Measurements from ENCODE around the gene SYNGR3.
A peak's percentile ranks its signal among the peaks of the same experiment; 100 is the strongest.

DNA sequence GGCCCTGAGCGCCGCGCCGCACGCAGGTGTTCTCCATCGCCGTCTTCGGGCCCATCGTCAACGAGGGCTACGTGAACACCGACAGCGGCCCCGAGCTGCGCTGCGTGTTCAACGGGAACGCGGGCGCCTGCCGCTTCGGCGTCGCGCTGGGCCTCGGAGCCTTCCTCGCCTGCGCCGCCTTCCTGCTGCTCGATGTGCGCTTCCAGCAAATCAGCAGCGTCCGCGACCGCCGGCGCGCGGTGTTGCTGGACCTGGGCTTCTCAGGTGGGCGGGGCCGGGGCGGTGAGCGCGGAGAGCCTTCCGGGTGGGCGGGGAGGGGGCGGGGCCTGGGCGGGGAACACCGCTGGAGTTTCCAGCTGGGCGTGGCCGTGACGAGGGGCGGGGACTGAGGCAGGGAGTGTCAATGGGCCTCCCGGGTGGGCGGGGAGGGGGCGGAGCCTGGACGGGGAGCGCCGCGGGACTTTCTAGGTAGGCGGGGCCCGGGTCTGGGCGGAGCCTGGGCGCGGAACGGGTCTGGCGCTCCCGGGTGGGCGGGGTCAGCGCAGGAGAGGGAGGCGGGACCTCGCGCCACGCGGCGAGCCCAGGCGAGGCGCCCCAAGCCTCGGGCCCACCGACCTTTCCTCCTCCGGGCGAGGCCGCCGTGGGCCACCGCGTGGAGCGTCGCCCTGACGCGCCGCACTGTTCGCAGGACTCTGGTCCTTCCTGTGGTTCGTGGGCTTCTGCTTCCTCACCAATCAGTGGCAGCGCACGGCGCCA lies 2.4 kb downstream of the SYNGR3 start:
- TF ChIP-seq POLR2AphosphoS5 (IDR thresholded peaks at IDR 0.05) (peak; percentile 38), POLR2A (IDR thresholded peaks at IDR 0.05) (peak; percentile 53)
- TF ChIP-seq, protein P1, sequence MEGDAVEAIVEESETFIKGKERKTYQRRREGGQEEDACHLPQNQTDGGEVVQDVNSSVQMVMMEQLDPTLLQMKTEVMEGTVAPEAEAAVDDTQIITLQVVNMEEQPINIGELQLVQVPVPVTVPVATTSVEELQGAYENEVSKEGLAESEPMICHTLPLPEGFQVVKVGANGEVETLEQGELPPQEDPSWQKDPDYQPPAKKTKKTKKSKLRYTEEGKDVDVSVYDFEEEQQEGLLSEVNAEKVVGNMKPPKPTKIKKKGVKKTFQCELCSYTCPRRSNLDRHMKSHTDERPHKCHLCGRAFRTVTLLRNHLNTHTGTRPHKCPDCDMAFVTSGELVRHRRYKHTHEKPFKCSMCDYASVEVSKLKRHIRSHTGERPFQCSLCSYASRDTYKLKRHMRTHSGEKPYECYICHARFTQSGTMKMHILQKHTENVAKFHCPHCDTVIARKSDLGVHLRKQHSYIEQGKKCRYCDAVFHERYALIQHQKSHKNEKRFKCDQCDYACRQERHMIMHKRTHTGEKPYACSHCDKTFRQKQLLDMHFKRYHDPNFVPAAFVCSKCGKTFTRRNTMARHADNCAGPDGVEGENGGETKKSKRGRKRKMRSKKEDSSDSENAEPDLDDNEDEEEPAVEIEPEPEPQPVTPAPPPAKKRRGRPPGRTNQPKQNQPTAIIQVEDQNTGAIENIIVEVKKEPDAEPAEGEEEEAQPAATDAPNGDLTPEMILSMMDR (IDR thresholded peaks at IDR 0.05), result peak in 1 of 4 experiments; percentile 4

All from prostate gland (tissue), 2 donors.